ENCODE data around the gene KLK12.
"Not testable (repeated sequence)": the region's sequence is repeated elsewhere in the genome, so short reads cannot be mapped to it uniquely, and the experiment has no call there.

KLK12 gene

GRCh38 chr19:51014242-51014641 lies 20.6 kb downstream of the KLK12 start:
- DNase-seq, result no peak

GRCh38 chr19:51012661-51013190 lies 22.1 kb downstream of the KLK12 start:
- no peak for DNase-seq

- DNase-seq, result no peak
These were observed 24.6 kb downstream of the KLK12 start for GRCh38 chr19:51010066-51010795.

GRCh38 chr19:51009061-51009891 lies 25.5 kb downstream of the KLK12 start:
- no peak for DNase-seq

- no peak for DNase-seq
These were observed 27.3 kb downstream of the KLK12 start for GRCh38 chr19:51007488-51007887.

- DNase-seq, result no peak
These were observed 28.4 kb downstream of the KLK12 start for GRCh38 chr19:51006406-51006805.

- DNase-seq, result no peak
These were observed 29.6 kb downstream of the KLK12 start for GRCh38 chr19:51005248-51005647.

GRCh38 chr19:51003316-51003715 lies 31.5 kb downstream of the KLK12 start:
- DNase-seq, result no peak

- DNase-seq, result no peak
These were observed 32.1 kb downstream of the KLK12 start for GRCh38 chr19:51002542-51003311.

GRCh38 chr19:51002089-51002532 lies 32.7 kb downstream of the KLK12 start:
- DNase-seq, result no peak

GRCh38 chr19:51001515-51001914 lies 33.3 kb downstream of the KLK12 start, which contains the start of gene KLK8:
Gene KLK8, minus strand, starts transcription at chr19:51001604. Its CDS starts 437 bp downstream, at chr19:51001167.
- no peak for DNase-seq

- DNase-seq, result no peak
These were observed 33.8 kb downstream of the KLK12 start for GRCh38 chr19:51000981-51001380.

- DNase-seq, result no peak
These were observed 34.4 kb downstream of the KLK12 start for GRCh38 chr19:51000426-51000825.

GRCh38 chr19:50998686-50999085 lies 36.1 kb downstream of the KLK12 start:
- no peak for DNase-seq

- no peak for DNase-seq
These were observed 36.7 kb downstream of the KLK12 start for GRCh38 chr19:50998061-50998460.

GRCh38 chr19:50994129-50994528 lies 40.7 kb downstream of the KLK12 start:
- no peak for DNase-seq

GRCh38 chr19:50992666-50993035 lies 42.2 kb downstream of the KLK12 start:
- DNase-seq, result no peak

- DNase-seq, result not testable (repeated sequence)
These were observed 50.4 kb downstream of the KLK12 start for GRCh38 chr19:50984416-50984815.

- DNase-seq, result no peak
These were observed 51.0 kb downstream of the KLK12 start, which contains the start of gene KLK7 for GRCh38 chr19:50983625-50984292. Gene KLK7, minus strand, starts transcription at chr19:50983917. Its CDS starts 1,518 bp downstream, at chr19:50982399.

GRCh38 chr19:50982186-50982585 lies 52.6 kb downstream of the KLK12 start:
- DNase-seq, result no peak

- DNase-seq, result no peak
These were observed 53.1 kb downstream of the KLK12 start for GRCh38 chr19:50981587-50982146.

- no peak for DNase-seq
These were observed 54.6 kb downstream of the KLK12 start for GRCh38 chr19:50980208-50980607.

All from DMS153 (cell line).